ENCODE measurements around the gene IFT52.
A peak's percentile ranks its signal among the peaks of the same experiment; 100 is the strongest.
"Not testable (repeated sequence)": the region's sequence is repeated elsewhere in the genome, so short reads cannot be mapped to it uniquely, and the experiment has no call there.

The IFT52 gene

GRCh38 chr20:43642548-43642947 is 51.8 kb downstream of the IFT52 start:
- DNase-seq, result no peak

DNA sequence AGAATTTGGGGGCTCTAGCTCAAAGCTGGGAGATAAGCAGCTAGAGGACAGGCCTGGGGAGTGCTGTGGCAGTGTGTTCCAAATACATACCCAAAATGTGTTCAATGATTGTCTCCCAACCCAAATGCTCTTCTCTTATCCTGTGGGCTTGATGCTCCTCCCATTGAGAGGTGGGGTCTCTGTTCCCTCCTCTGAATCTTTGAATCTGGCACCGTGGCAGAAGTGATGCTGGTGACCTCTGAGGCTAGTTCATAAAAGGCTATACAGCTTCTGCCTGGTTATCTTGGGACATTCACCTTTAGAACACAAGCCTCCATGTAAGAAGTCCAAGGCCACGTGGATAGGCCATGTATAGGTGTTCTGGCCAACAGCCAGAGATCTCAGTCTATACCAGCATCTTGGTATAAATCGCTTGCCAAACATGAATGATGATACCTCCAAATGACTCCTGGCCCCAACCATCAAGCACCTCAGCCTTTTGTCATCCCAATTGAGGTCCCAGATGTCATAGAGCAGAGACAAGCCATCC is 60.3 kb downstream of the IFT52 start:
- no peak for DNase-seq

GRCh38 chr20:43651650-43652184 is 61.0 kb downstream of the IFT52 start:
- DNase-seq, result not testable (repeated sequence)

DNA sequence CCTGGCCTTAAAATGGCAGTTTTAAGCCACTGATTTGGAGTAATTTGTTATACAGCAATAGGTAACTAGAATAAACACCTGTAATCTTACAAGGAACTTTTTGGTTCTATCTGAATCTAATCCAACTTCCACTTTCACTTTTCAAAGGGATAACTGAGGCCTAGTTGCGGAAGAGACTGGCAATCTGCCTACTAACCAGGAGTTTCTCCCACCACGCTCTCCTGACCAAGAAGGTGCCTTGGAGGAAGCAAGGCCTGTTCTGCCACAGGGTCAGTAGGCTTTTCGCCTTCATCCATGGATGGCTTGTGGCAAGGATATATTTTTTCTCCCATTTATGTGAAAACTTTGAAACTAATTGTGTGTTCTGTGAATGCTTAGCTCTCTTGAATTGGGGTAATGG is 63.2 kb downstream of the IFT52 start:
- no peak for DNase-seq

DNA sequence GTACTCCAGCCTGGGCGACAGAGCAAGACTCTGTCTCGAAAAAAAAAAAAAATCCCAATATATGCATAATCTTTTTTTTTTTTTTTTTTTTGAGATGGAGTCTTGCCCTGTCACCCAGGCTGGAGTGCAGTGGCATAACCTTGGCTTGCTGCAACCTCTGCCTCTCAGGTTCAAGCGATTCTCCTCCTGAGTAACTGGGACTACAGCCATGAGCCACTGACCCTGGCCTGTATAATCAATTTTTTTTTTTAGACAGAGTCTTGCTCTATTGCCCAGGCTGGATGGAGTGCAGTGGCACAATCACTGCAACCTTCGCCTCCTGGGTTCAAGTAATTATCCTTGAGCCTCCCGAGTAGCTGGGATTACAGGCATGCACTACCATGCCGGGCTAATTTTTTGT is 64.4 kb downstream of the IFT52 start:
- DNase-seq, result not testable (repeated sequence)

GRCh38 chr20:43655937-43656336 is 65.2 kb downstream of the IFT52 start:
- no peak for DNase-seq

- peak in 1 of 58 donors; percentile 25 for DNase-seq
Measured at GRCh38 chr20:43658069-43658722, 67.5 kb downstream of the IFT52 start.

- no peak for DNase-seq
Measured at GRCh38 chr20:43658723-43659419, 68.1 kb downstream of the IFT52 start.

DNA sequence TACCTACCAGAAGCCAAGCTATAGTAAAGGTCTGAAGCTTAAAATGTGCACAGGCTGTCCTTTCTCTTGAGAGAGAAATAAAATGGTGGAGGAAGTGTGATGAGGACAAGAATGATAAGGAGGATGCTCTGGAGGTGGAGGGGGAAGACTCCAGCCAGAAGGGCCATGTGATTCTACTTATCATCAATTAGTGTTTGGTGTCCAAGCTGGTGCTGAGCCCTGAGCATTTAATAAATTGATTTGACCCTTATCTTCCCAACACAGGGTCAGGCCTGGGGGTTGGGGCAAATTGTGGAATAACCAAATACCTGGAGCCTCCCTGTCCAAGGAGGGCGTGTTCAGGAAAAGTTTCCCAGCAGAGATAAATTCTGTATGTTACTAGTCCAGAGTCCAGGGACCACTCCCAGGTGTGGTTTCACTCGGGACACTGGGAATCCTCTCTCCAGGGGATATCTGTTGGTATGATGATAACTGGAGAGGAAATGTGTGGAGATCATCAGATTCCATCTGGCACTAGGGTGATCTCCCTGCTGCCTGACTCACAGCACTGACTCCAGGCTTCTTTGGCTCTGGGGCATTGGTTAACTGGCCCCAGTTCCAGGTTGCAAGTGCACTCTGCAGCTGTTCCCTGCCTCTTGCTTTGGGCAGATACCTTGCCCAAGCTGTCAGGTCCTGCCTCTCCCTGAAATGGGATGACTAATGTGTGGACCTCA is 72.4 kb downstream of the IFT52 start:
- DNase-seq, result no peak

DNA sequence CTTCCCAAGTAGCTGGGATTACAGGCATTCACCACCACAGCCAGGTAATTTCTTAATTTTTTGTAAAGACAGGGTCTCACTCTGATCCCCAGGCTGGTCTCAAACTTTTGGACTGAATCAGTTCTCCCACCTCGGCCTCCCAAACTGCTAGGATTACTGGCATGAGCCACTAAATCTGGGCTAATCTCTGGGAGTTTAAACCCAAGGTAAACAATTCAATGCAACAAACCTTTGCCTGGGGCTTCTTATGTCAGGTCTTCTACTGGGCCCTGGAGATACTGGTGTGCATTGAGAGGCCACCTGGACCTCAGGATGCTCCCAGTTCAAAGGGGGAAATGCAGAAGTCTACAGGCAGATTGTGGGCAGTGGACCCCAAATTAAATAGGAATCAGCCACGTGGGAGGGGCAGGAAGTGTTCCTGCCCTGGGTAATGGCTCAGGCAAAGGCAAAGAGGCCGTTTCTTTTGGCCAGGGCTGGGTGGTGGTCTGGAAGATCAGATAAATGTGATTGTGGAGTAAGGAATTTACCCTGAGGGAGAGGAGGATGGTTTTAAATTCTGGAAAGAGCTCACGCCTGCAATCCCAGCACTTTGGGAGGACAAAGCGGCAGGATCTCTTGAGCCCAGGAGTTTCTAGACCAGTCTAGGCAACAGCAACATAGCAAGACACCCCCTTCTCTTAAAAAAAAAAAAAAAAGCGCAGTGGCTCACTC is 74.9 kb downstream of the IFT52 start:
- DNase-seq, result no peak

- DNase-seq, result peak in 9 of 58 donors; percentile 3 to 29 (median 4)
Measured at GRCh38 chr20:43666376-43667328, 75.9 kb downstream of the IFT52 start, which contains the start of gene MYBL2. TSS of gene MYBL2 (plus strand) at chr20:43667114. CDS start at chr20:43667284, 170 bp downstream.

DNA sequence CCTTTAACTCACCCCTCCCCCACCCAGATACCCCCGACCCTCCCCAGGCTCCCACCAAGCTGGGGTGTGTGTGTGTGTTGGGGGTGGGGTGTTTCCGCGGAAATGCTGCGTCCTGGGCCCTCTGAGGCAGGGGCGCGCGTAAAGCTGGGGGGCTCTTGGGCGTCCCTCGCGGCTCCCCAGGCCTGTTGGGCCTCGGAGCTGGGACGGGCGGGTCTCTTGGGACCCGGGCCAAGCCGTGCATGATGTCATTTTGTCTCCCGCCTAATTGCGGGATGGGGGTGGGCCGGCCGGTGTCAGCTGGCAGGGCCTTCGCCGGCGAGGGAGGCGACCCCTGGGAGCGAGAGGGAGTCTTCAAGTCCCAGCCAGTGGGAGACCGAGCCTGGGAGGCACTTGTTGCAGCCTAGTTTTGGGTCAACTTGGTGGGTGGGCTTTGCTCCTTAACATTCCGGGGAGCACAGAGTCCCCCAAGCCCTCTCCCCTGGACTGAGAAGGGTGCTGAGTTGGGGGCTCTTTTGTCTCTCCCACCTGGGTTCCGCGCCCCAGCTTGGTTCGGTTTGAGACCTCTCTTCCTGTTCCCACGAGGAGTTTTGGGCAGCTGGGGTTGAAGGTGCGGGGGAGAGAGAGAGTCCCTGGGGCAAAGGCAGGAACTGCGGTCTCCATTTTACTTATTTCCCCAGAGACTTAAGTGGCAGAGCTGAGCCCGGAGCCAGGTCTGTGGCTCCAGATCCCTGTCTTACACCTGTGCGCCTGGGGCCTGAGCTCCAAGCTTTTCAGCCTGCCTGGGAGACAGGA is 76.8 kb downstream of the IFT52 start:
- no peak for DNase-seq

- no peak for DNase-seq
Measured at GRCh38 chr20:43669332-43669731, 78.6 kb downstream of the IFT52 start.

DNA sequence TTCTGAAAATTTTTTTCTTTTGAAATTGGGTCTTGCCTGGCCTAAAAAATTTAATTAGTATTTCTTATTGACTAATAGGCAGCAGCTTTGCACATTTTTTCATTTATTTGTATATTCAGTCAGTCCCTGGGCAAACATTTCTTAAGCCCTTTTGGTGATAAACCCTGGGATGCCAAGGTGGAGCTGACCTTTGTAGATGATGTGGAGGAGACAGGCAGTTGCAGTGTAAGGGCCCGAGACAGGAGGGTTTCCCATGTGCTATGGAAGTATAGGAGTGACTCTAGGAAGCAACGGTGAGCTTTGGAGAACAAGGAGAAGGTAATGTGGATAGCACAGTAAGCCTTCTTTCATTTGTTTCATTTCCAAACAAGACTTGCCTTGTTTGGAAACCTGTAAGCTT is 79.7 kb downstream of the IFT52 start:
- DNase-seq, result no peak

- DNase-seq, result no peak
Measured at GRCh38 chr20:43676368-43676767, 85.6 kb downstream of the IFT52 start.

- no peak for DNase-seq
Measured at GRCh38 chr20:43680981-43681380, 90.2 kb downstream of the IFT52 start.

DNA sequence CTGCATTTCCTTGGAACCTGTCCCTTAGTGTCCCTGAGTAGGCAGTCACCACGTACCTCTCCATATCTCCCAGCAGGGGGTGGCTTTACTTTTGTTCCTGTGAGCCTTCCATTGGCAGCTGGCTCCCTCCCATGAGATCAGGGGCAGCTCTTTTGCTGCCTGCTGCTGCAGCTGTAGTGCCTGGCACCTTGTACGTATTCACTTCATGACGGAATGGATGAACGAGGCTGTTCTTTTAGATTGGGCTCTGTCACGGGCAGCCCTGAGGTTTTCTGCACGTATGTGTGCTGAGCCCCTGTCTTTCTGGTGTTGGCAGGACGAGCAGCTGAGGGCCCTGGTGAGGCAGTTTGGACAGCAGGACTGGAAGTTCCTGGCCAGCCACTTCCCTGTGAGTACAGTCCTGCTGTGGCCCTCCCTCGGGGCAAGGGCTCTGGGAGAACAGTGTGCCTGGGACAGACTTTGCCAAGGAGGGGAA is 90.8 kb downstream of the IFT52 start:
- DNase-seq, result no peak

- DNase-seq, result no peak
Measured at GRCh38 chr20:43681991-43682410, 91.3 kb downstream of the IFT52 start.

GRCh38 chr20:43682446-43682845 is 91.7 kb downstream of the IFT52 start:
- DNase-seq, result no peak

All from anterior cingulate cortex (tissue), 58 donors.